ACC112 (cell line): ENCODE results near the gene LIAS.
A peak's percentile ranks its signal among the peaks of the same experiment; 100 is the strongest.
"Not testable (repeated sequence)": the region's sequence is repeated elsewhere in the genome, so short reads cannot be mapped to it uniquely, and the experiment has no call there.

ENCODE experiments used
- H2AFZ ChIP-seq: fragments of 200-600 bp; sonication (generic); one replicate; pipeline ENCODE4 v1.6.0; 2017; ENCODE audit warnings: antibody characterized with exemption, low read length; ENCODE audit not compliant: unreplicated experiment
- H3K27ac ChIP-seq: fragments of 200-600 bp; sonication (generic); 2 replicates; pipeline ENCODE4 v1.5.1; 2014; ENCODE audit warnings: low read depth, mild to moderate bottlenecking, antibody characterized with exemption, low read length, moderate library complexity
- H3K27me3 ChIP-seq: fragments of 200-600 bp; sonication (generic); 2 replicates; pipeline ENCODE4 v1.6.1; 2014; ENCODE audit warnings: mild to moderate bottlenecking, antibody characterized with exemption, low read length, moderate library complexity, mixed read lengths; ENCODE audit not compliant: insufficient read depth
- H3K36me3 ChIP-seq: fragments of 200-600 bp; sonication (generic); 2 replicates; pipeline ENCODE4 v1.6.1; 2016; ENCODE audit warnings: mild to moderate bottlenecking, antibody characterized with exemption, low read length, moderate library complexity, mixed read lengths; ENCODE audit not compliant: insufficient read depth
- H3K4me1 ChIP-seq: fragments of 200-600 bp; sonication (generic); one replicate; pipeline ENCODE4 v1.6.1; 2016; ENCODE audit warnings: low read length, mixed read lengths; ENCODE audit not compliant: insufficient read depth, unreplicated experiment, control insufficient read depth
- H3K4me3 ChIP-seq: fragments of 200-600 bp; sonication (generic); 2 replicates; pipeline ENCODE4 v1.5.1; 2014; ENCODE audit warnings: mild to moderate bottlenecking, low read depth, low read length
- H3K79me2 ChIP-seq: fragments of 200-600 bp; sonication (generic); one replicate; pipeline ENCODE4 v1.6.0; 2016; ENCODE audit warnings: low read length; ENCODE audit not compliant: control insufficient read depth, unreplicated experiment, insufficient read depth

The LIAS gene

GRCh38 chr4:39458505-39459300, at the start of gene LIAS, which contains the start of gene RPL9:
TSS of gene LIAS (plus strand) at chr4:39459056. CDS start at chr4:39459118, 62 bp downstream.
TSS of gene RPL9 (minus strand) at chr4:39458922. CDS start at chr4:39458439, 483 bp downstream.
- H3K79me2 ChIP-seq = peaks cover 55% of the 10 kb centered on the region
- H3K4me3 ChIP-seq = peak within 1 kb of the TSS; percentile 93
- H3K27ac ChIP-seq = peak within 1 kb of the TSS; percentile 86
- H2AFZ ChIP-seq = peak within 1 kb of the TSS; percentile 84
- peaks cover 25% of the 10 kb centered on the region for H3K4me1 ChIP-seq
- peaks cover 48% of the 10 kb centered on the region for H3K36me3 ChIP-seq
- H3K27me3 ChIP-seq = no peaks in the 10 kb centered on the region

- Histone ChIP-seq H3K36me3 (no peaks in the 10 kb centered on the region), H3K4me1 (peaks cover 9% of the 10 kb centered on the region), H3K27ac (no peak overlapping the region), H2AFZ (peak overlapping the region; percentile 27), H3K79me2 (no peaks in the 10 kb centered on the region), H3K27me3 (no peaks in the 10 kb centered on the region), H3K4me3 (no peak overlapping the region)
Observed at GRCh38 chr4:39410415-39410814, 48.4 kb upstream of the LIAS start.

GRCh38 chr4:39411561-39411960, 47.3 kb upstream of the LIAS start:
- not testable (repeated sequence) for H3K27me3 ChIP-seq, H2AFZ ChIP-seq, H3K36me3 ChIP-seq, H3K79me2 ChIP-seq, H3K4me1 ChIP-seq, H3K4me3 ChIP-seq, H3K27ac ChIP-seq

- H2AFZ ChIP-seq = no peak overlapping the region
- no peak overlapping the region for H3K27ac ChIP-seq
- H3K4me1 ChIP-seq = no peaks in the 10 kb centered on the region
- H3K27me3 ChIP-seq = no peaks in the 10 kb centered on the region
- no peaks in the 10 kb centered on the region for H3K36me3 ChIP-seq
- no peak overlapping the region for H3K4me3 ChIP-seq
- no peaks in the 10 kb centered on the region for H3K79me2 ChIP-seq
Observed at GRCh38 chr4:39415678-39416283, 43.1 kb upstream of the LIAS start.

- Histone ChIP-seq H3K27ac (no peak overlapping the region), H3K36me3 (no peaks in the 10 kb centered on the region), H3K79me2 (no peaks in the 10 kb centered on the region), H2AFZ (no peak overlapping the region), H3K4me1 (no peaks in the 10 kb centered on the region), H3K27me3 (no peaks in the 10 kb centered on the region), H3K4me3 (no peak overlapping the region)
Observed at GRCh38 chr4:39422247-39422646, 36.6 kb upstream of the LIAS start.

- H3K4me3 ChIP-seq, H3K27ac ChIP-seq, H3K27me3 ChIP-seq, H3K36me3 ChIP-seq, H2AFZ ChIP-seq, H3K4me1 ChIP-seq, H3K79me2 ChIP-seq: not testable (repeated sequence)
Observed at GRCh38 chr4:39425297-39425696, 33.6 kb upstream of the LIAS start.

- Histone ChIP-seq H3K36me3 (no peaks in the 10 kb centered on the region), H3K4me3 (no peak overlapping the region), H3K79me2 (no peaks in the 10 kb centered on the region), H3K4me1 (no peaks in the 10 kb centered on the region), H2AFZ (no peak overlapping the region), H3K27ac (no peak overlapping the region), H3K27me3 (no peaks in the 10 kb centered on the region)
Observed at GRCh38 chr4:39426728-39427127, 32.1 kb upstream of the LIAS start.

- no peak overlapping the region for H2AFZ ChIP-seq
- no peaks in the 10 kb centered on the region for H3K4me1 ChIP-seq
- no peak overlapping the region for H3K4me3 ChIP-seq
- H3K27me3 ChIP-seq = no peaks in the 10 kb centered on the region
- no peaks in the 10 kb centered on the region for H3K79me2 ChIP-seq
- H3K27ac ChIP-seq = no peak overlapping the region
- no peaks in the 10 kb centered on the region for H3K36me3 ChIP-seq
Observed at GRCh38 chr4:39427520-39428114, 31.2 kb upstream of the LIAS start.

- Histone ChIP-seq H2AFZ (peak overlapping the region; percentile 38), H3K4me1 (no peaks in the 10 kb centered on the region), H3K36me3 (no peaks in the 10 kb centered on the region), H3K27ac (no peak overlapping the region), H3K79me2 (no peaks in the 10 kb centered on the region), H3K27me3 (no peaks in the 10 kb centered on the region), H3K4me3 (no peak overlapping the region)
Observed at GRCh38 chr4:39429476-39430334, 29.2 kb upstream of the LIAS start.

- no peaks in the 10 kb centered on the region for H3K36me3 ChIP-seq
- no peak overlapping the region for H3K4me3 ChIP-seq
- peaks cover 7% of the 10 kb centered on the region for H3K27me3 ChIP-seq
- H3K27ac ChIP-seq = no peak overlapping the region
- no peaks in the 10 kb centered on the region for H3K4me1 ChIP-seq
- H3K79me2 ChIP-seq = no peaks in the 10 kb centered on the region
- no peak overlapping the region for H2AFZ ChIP-seq
Observed at GRCh38 chr4:39433878-39434492, 24.9 kb upstream of the LIAS start.
